Activated B cell treated with CpG ODN at 0.5 μM for 24 hours (primary cell): Measurements from ENCODE around the gene CTNNAL1. TPM values are rescaled to one million over a fixed set of nuclear protein-coding genes. Genes with fewer than 3 reads are reported as not detected.

ENCODE experiments used
- ATAC-seq: fragments of 200-7000 bp; cut with Tn5 transposase; one replicate; pipeline ENCODE4 v1.10.0; 2021; ENCODE audit warnings: low read depth, mild to moderate bottlenecking, moderate library complexity
- CTCF ChIA-PET: fragments of 350-600 bp; sonication (Branson Sonifier 250); formaldehyde crosslinking; loops from one replicate; lab custom pipeline; 2021; ENCODE audit warnings: antibody characterized with exemption; lab: Charles Lee
- POLR2A ChIA-PET: fragments of 350-600 bp; sonication (Branson Sonifier 250); formaldehyde crosslinking; loops from one replicate; lab custom pipeline; 2021; ENCODE audit warnings: antibody characterized with exemption; lab: Charles Lee
- DNase-seq: peaks from one replicate; pipeline ENCODE4 v3.0.0; 2022
- H3K27ac Mint-ChIP-seq: one replicate; pipeline ENCODE4 v1.8.0; 2020; ENCODE audit warnings: mixed read lengths
- H3K27me3 Mint-ChIP-seq: one replicate; pipeline ENCODE4 v1.8.0; 2021; ENCODE audit warnings: mixed read lengths
- H3K36me3 Mint-ChIP-seq: one replicate; pipeline ENCODE4 v1.8.0; 2021; ENCODE audit warnings: low read depth, mixed read lengths
- H3K4me1 Mint-ChIP-seq: one replicate; pipeline ENCODE4 v1.8.0; 2021; ENCODE audit warnings: mixed read lengths
- H3K4me3 Mint-ChIP-seq: one replicate; pipeline ENCODE4 v1.8.0; 2020; ENCODE audit warnings: mild to moderate bottlenecking, mixed read lengths
- H3K9me3 Mint-ChIP-seq: one replicate; pipeline ENCODE4 v1.8.0; 2020; ENCODE audit warnings: mixed read lengths
- CTCF ChIP-seq: fragments of 200-600 bp; IDR thresholded peaks from one replicate; pipeline ENCODE4 v1.8.0; 2022; ENCODE audit warnings: antibody characterized with exemption, mild to moderate bottlenecking
- intact Hi-C: fragments of 100-400 bp; cut with micrococcal nuclease; formaldehyde crosslinking; loops from one replicate; pipeline ENCODE4 v1.15.1; 2024
- total RNA-seq: library from RNA; stranded (reverse); gene quantifications from 2 replicates; pipeline ENCODE4 v1.2.3, GENCODE V29; 2022

CTNNAL1 gene
- total RNA-seq, 1 donor from 2014 or later = 1.9 TPM

- POLR2A ChIA-PET = no interaction called here
- CTCF ChIA-PET = no interaction called here
- no peak overlapping the region for H3K4me3 Mint-ChIP-seq
- TF ChIP-seq CTCF = no peak
- peaks cover 34% of the 10 kb centered on the region for H3K36me3 Mint-ChIP-seq
- peaks cover 16% of the 10 kb centered on the region for H3K4me1 Mint-ChIP-seq
- ATAC-seq (no peak), DNase-seq (no peak)
- H3K27ac Mint-ChIP-seq = no peak overlapping the region
- no peaks in the 10 kb centered on the region for H3K27me3 Mint-ChIP-seq
- intact Hi-C loops = no loop called here
- no peaks in the 10 kb centered on the region for H3K9me3 Mint-ChIP-seq
Observed at GRCh38 chr9:109020113-109020512, 6.8 kb upstream of the CTNNAL1 start.

- DNase-seq (no peak), ATAC-seq (no peak)
- H3K4me1 Mint-ChIP-seq = peaks cover 16% of the 10 kb centered on the region
- H3K27ac Mint-ChIP-seq = no peak overlapping the region
- TF ChIP-seq CTCF = no peak
- H3K27me3 Mint-ChIP-seq = no peaks in the 10 kb centered on the region
- peaks cover 30% of the 10 kb centered on the region for H3K36me3 Mint-ChIP-seq
- H3K4me3 Mint-ChIP-seq = no peak overlapping the region
- ChIA-PET POLR2A (no interaction called here), CTCF (no interaction called here)
- H3K9me3 Mint-ChIP-seq = no peaks in the 10 kb centered on the region
- intact Hi-C loops = loop anchor here (5.0 to 10.0 kb wide), 5 partner anchors 305 to 1735 kb away; partner anchors contain the start of genes EPB41L4B, KLF4, RAD23B and TXN
Observed at GRCh38 chr9:109019420-109019819, 6.1 kb upstream of the CTNNAL1 start.

- TF ChIP-seq CTCF = no peak
- intact Hi-C loops = loop anchor here (5.0 to 10.0 kb wide), 5 partner anchors 307 to 1733 kb away; partner anchors contain the start of genes EPB41L4B, KLF4, RAD23B and TXN
- peaks cover 24% of the 10 kb centered on the region for H3K36me3 Mint-ChIP-seq
- peaks cover 23% of the 10 kb centered on the region for H3K4me1 Mint-ChIP-seq
- ATAC-seq (no peak), DNase-seq (no peak)
- no peak overlapping the region for H3K4me3 Mint-ChIP-seq
- H3K27me3 Mint-ChIP-seq = no peaks in the 10 kb centered on the region
- ChIA-PET CTCF (interaction anchor here (0.9 kb wide), 1 partner anchor 452 kb away, joined by 4 read pairs; no protein-coding TSS in a partner anchor), POLR2A (interaction anchor here (0.6 to 0.9 kb wide), 3 partner anchors 38 to 102 kb away, joined by 3 to 11 read pairs (median 4); partner anchors contain the start of gene TMEM245)
- H3K9me3 Mint-ChIP-seq = no peaks in the 10 kb centered on the region
- no peak overlapping the region for H3K27ac Mint-ChIP-seq
Observed at GRCh38 chr9:109017493-109017892, 4.2 kb upstream of the CTNNAL1 start.

GRCh38 chr9:109017061-109017460, 3.8 kb upstream of the CTNNAL1 start:
- no peak for TF ChIP-seq CTCF
- H3K4me3 Mint-ChIP-seq = no peak overlapping the region

GRCh38 chr9:109016132-109016531, 2.8 kb upstream of the CTNNAL1 start:
- Mint-ChIP-seq H3K27ac (no peak overlapping the region), H3K4me1 (peaks cover 36% of the 10 kb centered on the region), H3K36me3 (peaks cover 24% of the 10 kb centered on the region), H3K27me3 (no peaks in the 10 kb centered on the region), H3K4me3 (no peak overlapping the region), H3K9me3 (no peaks in the 10 kb centered on the region)
- ATAC-seq (no peak), DNase-seq (no peak)
- POLR2A ChIA-PET = no interaction called here
- CTCF ChIA-PET = no interaction called here
- intact Hi-C loops = loop anchor here (5.0 to 10.0 kb wide), 5 partner anchors 309 to 1731 kb away; partner anchors contain the start of genes EPB41L4B, KLF4, RAD23B and TXN
- TF ChIP-seq CTCF = no peak

More at GRCh38 chr9:109017061-109017460, 3.8 kb upstream of the CTNNAL1 start:
- POLR2A ChIA-PET = interaction anchor here (0.9 kb wide), 1 partner anchor 103 kb away, joined by 4 read pairs; the partner anchor contains the start of gene TMEM245
- Mint-ChIP-seq H3K4me1 (peaks cover 28% of the 10 kb centered on the region), H3K27ac (no peak overlapping the region), H3K36me3 (peaks cover 24% of the 10 kb centered on the region), H3K9me3 (no peaks in the 10 kb centered on the region), H3K27me3 (no peaks in the 10 kb centered on the region)
- intact Hi-C loops = loop anchor here (5.0 to 10.0 kb wide), 5 partner anchors 308 to 1732 kb away; partner anchors contain the start of genes EPB41L4B, KLF4, RAD23B and TXN
- DNase-seq (no peak), ATAC-seq (no peak)
- CTCF ChIA-PET = no interaction called here
